ENCODE data around the gene ANKS6. TPM values are rescaled to one million over a fixed set of nuclear protein-coding genes. Genes with fewer than 3 reads are reported as not detected.

Gene ANKS6
- total and polyA plus RNA-seq, 2 of the 8 experiments (the other 6 are each of a cell fraction or from before 2014, with no cell fraction given): 34.1 to 56.3 TPM

GRCh38 chr9:98775831-98776441 lies 20.4 kb downstream of the ANKS6 start (continued):
- TF ChIP-seq, protein P1, sequence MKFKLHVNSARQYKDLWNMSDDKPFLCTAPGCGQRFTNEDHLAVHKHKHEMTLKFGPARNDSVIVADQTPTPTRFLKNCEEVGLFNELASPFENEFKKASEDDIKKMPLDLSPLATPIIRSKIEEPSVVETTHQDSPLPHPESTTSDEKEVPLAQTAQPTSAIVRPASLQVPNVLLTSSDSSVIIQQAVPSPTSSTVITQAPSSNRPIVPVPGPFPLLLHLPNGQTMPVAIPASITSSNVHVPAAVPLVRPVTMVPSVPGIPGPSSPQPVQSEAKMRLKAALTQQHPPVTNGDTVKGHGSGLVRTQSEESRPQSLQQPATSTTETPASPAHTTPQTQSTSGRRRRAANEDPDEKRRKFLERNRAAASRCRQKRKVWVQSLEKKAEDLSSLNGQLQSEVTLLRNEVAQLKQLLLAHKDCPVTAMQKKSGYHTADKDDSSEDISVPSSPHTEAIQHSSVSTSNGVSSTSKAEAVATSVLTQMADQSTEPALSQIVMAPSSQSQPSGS (IDR thresholded peaks at IDR 0.05; ENCODE audit: low read length): no peak
- TF ChIP-seq NANOG (IDR thresholded peaks at IDR 0.05; ENCODE audit: insufficient read depth, low read depth, low read length, poor library complexity, severe bottlenecking) (peak; percentile 17), CBX8 (IDR thresholded peaks at IDR 0.05; ENCODE audit: borderline replicate concordance, low read depth, low read length) (no peak), CEBPB (IDR thresholded peaks at IDR 0.05; ENCODE audit: low read depth, low read length) (no peak), SP1 (IDR thresholded peaks at IDR 0.05; ENCODE audit: low read depth, low read length) (no peak), KDM4A (IDR thresholded peaks at IDR 0.05; ENCODE audit: low read depth, low read length, severe bottlenecking) (no peak)
- TF ChIP-seq, protein P2, sequence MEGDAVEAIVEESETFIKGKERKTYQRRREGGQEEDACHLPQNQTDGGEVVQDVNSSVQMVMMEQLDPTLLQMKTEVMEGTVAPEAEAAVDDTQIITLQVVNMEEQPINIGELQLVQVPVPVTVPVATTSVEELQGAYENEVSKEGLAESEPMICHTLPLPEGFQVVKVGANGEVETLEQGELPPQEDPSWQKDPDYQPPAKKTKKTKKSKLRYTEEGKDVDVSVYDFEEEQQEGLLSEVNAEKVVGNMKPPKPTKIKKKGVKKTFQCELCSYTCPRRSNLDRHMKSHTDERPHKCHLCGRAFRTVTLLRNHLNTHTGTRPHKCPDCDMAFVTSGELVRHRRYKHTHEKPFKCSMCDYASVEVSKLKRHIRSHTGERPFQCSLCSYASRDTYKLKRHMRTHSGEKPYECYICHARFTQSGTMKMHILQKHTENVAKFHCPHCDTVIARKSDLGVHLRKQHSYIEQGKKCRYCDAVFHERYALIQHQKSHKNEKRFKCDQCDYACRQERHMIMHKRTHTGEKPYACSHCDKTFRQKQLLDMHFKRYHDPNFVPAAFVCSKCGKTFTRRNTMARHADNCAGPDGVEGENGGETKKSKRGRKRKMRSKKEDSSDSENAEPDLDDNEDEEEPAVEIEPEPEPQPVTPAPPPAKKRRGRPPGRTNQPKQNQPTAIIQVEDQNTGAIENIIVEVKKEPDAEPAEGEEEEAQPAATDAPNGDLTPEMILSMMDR (IDR thresholded peaks at IDR 0.05; ENCODE audit: control extremely low read depth in 1 of 3, insufficient read depth in 1 of 3, low read depth in 1 of 3, low read length in 3 of 3): peak; percentile 52 to 86 (median 83)

Measured in H1 (cell line).